HG02571 (cell line): ENCODE data around the gene SLC5A6.

Experiments used
- ATAC-seq: cut with Tn5 transposase; IDR thresholded peaks from one replicate; pipeline ENCODE4 v1.9.1; 2021; ENCODE audit warnings: mild to moderate bottlenecking, moderate library complexity; ENCODE audit not compliant: unreplicated experiment

SLC5A6 gene

GRCh38 chr2:27211943-27212625, at the start of gene SLC5A6, which contains the start of gene ATRAID:
TSS of gene SLC5A6 (minus strand) at chr2:27212268. CDS start at chr2:27207650, 4,618 bp downstream.
TSS of gene ATRAID (plus strand) at chr2:27212041. CDS start at chr2:27212369, 328 bp downstream.
- ATAC-seq = peak; percentile 76

GRCh38 chr2:27261241-27261925, 49.3 kb upstream of the SLC5A6 start:
- ATAC-seq = no peak

- no peak for ATAC-seq
Measured at GRCh38 chr2:27258051-27258450, 46.0 kb upstream of the SLC5A6 start.

GRCh38 chr2:27256855-27257454, 44.9 kb upstream of the SLC5A6 start:
- no peak for ATAC-seq

DNA sequence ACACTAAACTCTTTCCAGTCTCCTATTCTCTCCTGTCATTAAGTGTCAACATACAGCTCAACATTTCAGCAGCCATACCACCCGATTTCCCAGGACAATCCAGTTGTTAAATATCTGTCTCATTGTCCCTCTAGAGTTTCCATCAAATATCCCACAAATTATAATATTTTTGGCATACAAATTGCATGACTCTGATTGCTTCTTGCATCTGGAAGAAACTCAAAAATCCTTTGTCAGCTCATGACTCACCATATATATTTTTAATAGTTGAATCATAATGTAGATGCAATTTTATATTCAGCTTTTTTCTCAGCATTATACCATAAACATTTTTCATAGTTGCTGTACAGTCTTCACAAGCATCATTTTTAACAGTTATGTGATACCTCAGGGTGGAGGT, 43.6 kb upstream of the SLC5A6 start:
- no peak for ATAC-seq

- no peak for ATAC-seq
Measured at GRCh38 chr2:27255187-27255586, 43.1 kb upstream of the SLC5A6 start.

DNA sequence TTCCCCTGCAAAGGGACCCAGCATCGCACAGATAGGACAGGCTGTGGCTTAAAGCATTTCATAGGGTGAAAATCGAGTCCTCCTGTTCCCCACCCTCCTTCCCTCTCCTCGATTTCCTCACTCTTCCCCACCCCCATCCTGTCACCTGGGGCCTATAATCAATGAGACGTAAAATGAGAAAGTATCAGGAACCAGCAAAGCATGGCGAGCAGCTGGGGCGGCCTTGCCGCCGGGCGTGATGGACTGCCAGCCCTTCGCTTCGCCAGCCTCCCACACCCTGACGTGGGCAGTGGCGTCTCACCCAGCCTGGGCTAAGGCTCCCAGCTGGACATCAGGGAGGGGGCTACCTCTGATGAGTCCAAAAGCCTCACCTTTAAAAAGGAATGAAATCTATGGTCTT, 39.7 kb upstream of the SLC5A6 start:
- no peak for ATAC-seq

GRCh38 chr2:27250652-27251379, 38.7 kb upstream of the SLC5A6 start:
- ATAC-seq = no peak

GRCh38 chr2:27249891-27250651, 38.0 kb upstream of the SLC5A6 start:
- no peak for ATAC-seq

DNA sequence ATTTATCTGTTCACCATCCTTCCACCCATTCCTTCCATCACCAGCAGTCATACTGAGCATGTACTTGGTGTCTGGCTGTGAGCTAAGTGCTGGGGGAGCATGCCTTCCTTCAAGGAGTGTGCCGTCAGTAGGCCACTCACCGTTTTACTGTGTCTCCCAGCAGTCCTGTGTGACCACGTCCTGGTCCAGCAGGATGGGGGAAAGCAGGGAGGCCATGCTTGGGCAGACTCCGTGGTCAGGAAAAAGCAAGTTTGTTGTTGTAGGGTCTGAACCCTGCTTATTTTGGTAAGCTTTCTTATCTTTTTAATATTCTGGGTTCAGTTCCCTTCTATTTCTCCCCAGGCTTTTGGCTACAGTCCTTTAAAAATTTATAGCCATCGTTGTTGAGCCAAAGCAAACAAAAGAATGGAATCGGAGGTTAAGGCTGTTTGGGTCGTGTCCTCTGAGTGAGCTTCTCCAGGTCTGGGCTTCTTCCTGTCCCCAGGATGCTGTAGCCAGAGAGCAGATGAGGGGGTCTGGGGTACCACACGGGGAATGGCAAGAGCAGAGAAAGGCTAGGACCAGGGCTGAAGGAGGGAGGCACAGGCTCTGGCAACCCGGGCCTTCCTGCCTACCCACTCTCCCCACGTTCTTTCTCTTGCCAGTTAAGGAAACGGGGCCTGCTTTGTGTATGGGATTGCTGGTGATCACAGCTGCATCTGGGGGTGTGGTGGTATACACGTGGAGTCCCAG, 37.3 kb upstream of the SLC5A6 start:
- no peak for ATAC-seq

GRCh38 chr2:27247893-27248292, 35.8 kb upstream of the SLC5A6 start:
- ATAC-seq = no peak

- no peak for ATAC-seq
Measured at GRCh38 chr2:27245626-27246025, 33.6 kb upstream of the SLC5A6 start.

GRCh38 chr2:27245116-27245515, 33.0 kb upstream of the SLC5A6 start:
- ATAC-seq = no peak

GRCh38 chr2:27243391-27244130, 31.5 kb upstream of the SLC5A6 start:
- no peak for ATAC-seq

DNA sequence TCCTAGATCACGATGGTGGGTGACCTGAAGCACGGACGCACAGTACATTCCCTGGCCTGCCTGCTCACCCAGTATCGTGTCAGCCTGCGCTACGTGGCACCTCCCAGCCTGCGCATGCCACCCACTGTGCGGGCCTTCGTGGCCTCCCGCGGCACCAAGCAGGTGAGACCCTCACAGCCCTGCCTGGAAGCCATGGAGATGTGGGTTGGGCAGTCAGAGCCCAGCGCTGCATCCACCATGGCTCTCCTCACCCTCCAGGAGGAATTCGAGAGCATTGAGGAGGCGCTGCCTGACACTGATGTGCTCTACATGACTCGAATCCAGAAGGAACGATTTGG, 30.5 kb upstream of the SLC5A6 start:
- no peak for ATAC-seq

DNA sequence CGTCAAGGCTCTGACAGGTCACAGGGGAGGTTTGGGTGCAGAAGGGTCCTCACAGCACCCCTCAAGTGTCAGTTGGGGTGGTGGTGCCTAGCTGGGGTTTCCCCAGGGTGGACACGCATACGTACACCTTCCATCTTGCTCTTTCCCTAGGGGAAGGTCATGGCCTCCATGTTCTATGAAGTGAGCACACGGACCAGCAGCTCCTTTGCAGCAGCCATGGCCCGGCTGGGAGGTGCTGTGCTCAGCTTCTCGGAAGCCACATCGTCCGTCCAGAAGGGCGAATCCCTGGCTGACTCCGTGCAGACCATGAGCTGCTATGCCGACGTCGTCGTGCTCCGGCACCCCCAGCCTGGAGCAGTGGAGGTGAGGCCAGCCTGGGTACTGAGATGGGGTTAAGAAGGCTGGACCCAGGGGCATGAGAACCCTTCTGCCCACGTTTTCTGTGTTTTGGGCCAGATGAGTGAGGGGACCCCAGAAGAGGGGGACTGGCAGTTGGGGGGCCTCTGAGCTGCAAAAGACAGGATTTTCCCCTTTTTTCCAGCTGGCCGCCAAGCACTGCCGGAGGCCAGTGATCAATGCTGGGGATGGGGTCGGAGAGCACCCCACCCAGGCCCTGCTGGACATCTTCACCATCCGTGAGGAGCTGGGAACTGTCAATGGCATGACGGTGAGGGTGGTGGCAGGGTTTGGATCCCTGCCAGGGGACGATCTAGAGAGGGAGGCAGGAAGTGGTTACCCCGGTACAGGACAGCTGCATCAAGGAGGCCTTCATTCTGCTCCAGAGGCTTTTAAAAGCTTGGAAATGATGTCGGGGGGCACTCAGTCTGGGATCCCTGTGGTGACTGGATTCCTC, 29.9 kb upstream of the SLC5A6 start:
- no peak for ATAC-seq

GRCh38 chr2:27240406-27240805, 28.3 kb upstream of the SLC5A6 start:
- ATAC-seq = no peak

GRCh38 chr2:27238976-27239375, 26.9 kb upstream of the SLC5A6 start:
- no peak for ATAC-seq
